ENCODE data around the gene MAP3K12.

- TF ChIP-seq LEF1 (IDR thresholded peaks at IDR 0.05; ENCODE audit: borderline replicate concordance) (no peak), FOXA1 (IDR thresholded peaks at IDR 0.05) (no peak), SUZ12 (IDR thresholded peaks at IDR 0.05) (no peak), FOXK2 (IDR thresholded peaks at IDR 0.05) (no peak), NFRKB (IDR thresholded peaks at IDR 0.05) (no peak), SP1 (IDR thresholded peaks at IDR 0.05) (no peak), L3MBTL2 (conservative IDR thresholded peaks at IDR 0.05) (no peak), FOXM1 (IDR thresholded peaks at IDR 0.05; ENCODE audit: borderline replicate concordance) (no peak), HDGF (IDR thresholded peaks at IDR 0.05; ENCODE audit: borderline replicate concordance) (no peak)
Measured at GRCh38 chr12:53524476-53524875, 25.2 kb upstream of the MAP3K12 start.
